Ovary (tissue), 9 donors: Measurements from ENCODE around the gene RERE. TPM values are rescaled to one million over a fixed set of nuclear protein-coding genes. Genes with fewer than 3 reads are reported as not detected.
"Not testable (repeated sequence)": the region's sequence is repeated elsewhere in the genome, so short reads cannot be mapped to it uniquely, and the experiment has no call there.

ENCODE experiments used
- DNase-seq, 5 donors: peaks; one replicate each; pipeline ENCODE4 v3.0.0-alpha.2; 2019 to 2020
- H3K27ac ChIP-seq, 2 donors: fragments of 200-600 bp; one replicate each; pipeline versions ENCODE4 v1.5.1 to v1.8.0; 2019 to 2022
- H3K27me3 ChIP-seq: fragments of 200-600 bp; one replicate; pipeline ENCODE4 v1.8.0; 2022
- H3K36me3 ChIP-seq: fragments of 200-600 bp; sonication (generic); one replicate; pipeline ENCODE4 v1.5.1; 2019
- H3K4me1 ChIP-seq: one replicate; pipeline ENCODE4 v1.8.1; 2013; ENCODE audit warnings: mild to moderate bottlenecking, moderate library complexity; ENCODE audit not compliant: insufficient read depth
- H3K4me3 ChIP-seq: fragments of 200-600 bp; sonication (generic); one replicate; pipeline ENCODE4 v1.5.1; 2017
- H3K9me3 ChIP-seq, 2 donors: fragments of 200-600 bp in 1 of 2; sonication (generic) in 1 of 2; one replicate each; pipeline versions ENCODE4 v1.5.1 to v1.8.1; 2013 to 2019; ENCODE audit warnings: mild to moderate bottlenecking in 1 of 2, moderate library complexity in 1 of 2
- CTCF ChIP-seq, 3 donors: fragments of 450-650 bp in 2 of 3; fragments of 200-600 bp in 1 of 3; IDR thresholded peaks; one replicate each; pipeline versions ENCODE4 v1.5.1 to v1.8.0; 2016 to 2022; ENCODE audit warnings: antibody characterized with exemption in 3 of 3, mild to moderate bottlenecking in 1 of 3
- EP300 ChIP-seq: sonication (generic); formaldehyde crosslinking; IDR thresholded peaks from one replicate; pipeline ENCODE4 v1.6.1; 2017; ENCODE audit warnings: antibody characterized with exemption
- POLR2A ChIP-seq: fragments of 450-650 bp; IDR thresholded peaks from one replicate; pipeline ENCODE4 v1.6.1; 2017; ENCODE audit warnings: antibody characterized with exemption, mild to moderate bottlenecking, moderate library complexity
- WGBS, 3 donors: extraction: QIAGEN DNeasy Blood & Tissue Kit in 1 of 3; methylation state at CpG; one replicate each; pipeline versions ENCODE4 v1.1.5 to v1.1.7; 2013 to 2017; 5-methylcytosine and 5-hydroxymethylcytosine counted together
- intact Hi-C, 4 donors: fragments of 100-400 bp; cut with DNase I; formaldehyde crosslinking; loops; one replicate each; pipeline versions ENCODE4 v1.11.0 to v1.15.1; 2022 to 2023
- polyA plus RNA-seq, 2 donors: library from polyadenylated mRNA; stranded (reverse); fragments of 200-250 nt in 1 of 2; fragments of 350-450 nt in 1 of 2; fragmentation: Illumina TruSeq in 1 of 2; extraction: RNeasy Lipid Tissue Mini Kit (QIAGEN cat#74804) in 1 of 2; gene quantifications; one replicate each; pipeline ENCODE4 v1.2.3, GENCODE V29; 2013 to 2014
- total RNA-seq, 7 donors: library from RNA; depleted of rRNA in 2 of 7; stranded (reverse); fragments of >200 nt in 2 of 7; fragmentation: NEBNext Ultra II Directional in 3 of 7; extraction: Animal tissue kit (Norgen Biotek cat#: 25700) in 3 of 7; gene quantifications; one replicate each; pipeline versions ENCODE4 v1.1.0 to v1.2.4, GENCODE V29; 2016 to 2023
- donor health status: DM: no; HTN: no; CAD: no; lungs with moderate emphysema.
- donor health status: DM: no; HTN: no; CAD: no.
- donor health status: Bipolar disorder and iron deficiency.
- donor health status: DM: yes; HTN: yes; CAD: no.
- donor health status: DM: no; HTN: no; CAD: no.
- donor health status: DM: yes; HTN: yes; CAD: no.

The RERE gene
- total and polyA plus RNA-seq, 9 donors: 36.7 to 119 (median 114) TPM

DNA sequence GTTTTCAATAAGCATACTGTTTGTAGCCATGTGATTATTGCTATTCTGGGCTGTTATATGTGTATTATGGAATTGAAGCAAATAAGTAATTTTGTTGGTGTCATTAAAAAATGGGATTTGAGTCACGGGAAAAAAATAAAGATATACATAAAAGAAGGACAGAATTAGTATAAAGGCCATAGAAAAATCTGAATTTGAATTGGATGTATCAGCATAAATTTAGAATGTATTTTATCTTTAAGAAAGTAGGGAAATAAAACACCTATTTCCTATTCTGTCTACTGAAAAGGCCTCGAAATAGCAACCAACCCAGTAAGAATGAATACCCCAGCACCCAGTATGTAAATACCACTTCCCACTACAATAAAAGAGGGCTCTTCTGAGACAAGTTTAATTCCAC lies 313.6 kb downstream of the RERE start:
- no peak overlapping the region for H3K4me3 ChIP-seq
- no peaks in the 10 kb centered on the region for H3K36me3 ChIP-seq
- H3K9me3 ChIP-seq: no peaks in the 10 kb centered on the region
- TF ChIP-seq POLR2A: no peak
- TF ChIP-seq EP300: no peak
- no peak for TF ChIP-seq CTCF (IDR thresholded peaks at IDR 0.05)
- no peaks in the 10 kb centered on the region for H3K27me3 ChIP-seq
- intact Hi-C loops: no loop called here
- WGBS, 3 donors: 94 to 98% (median 96%) methylated on average over 2 of the region's 2 CpGs
- no peak for DNase-seq
- H3K27ac ChIP-seq: no peak overlapping the region
- H3K4me1 ChIP-seq: peaks cover 5% of the 10 kb centered on the region

- not testable (repeated sequence) for H3K27ac ChIP-seq
Observed at GRCh38 chr1:8502949-8503348, 314.5 kb downstream of the RERE start.

DNA sequence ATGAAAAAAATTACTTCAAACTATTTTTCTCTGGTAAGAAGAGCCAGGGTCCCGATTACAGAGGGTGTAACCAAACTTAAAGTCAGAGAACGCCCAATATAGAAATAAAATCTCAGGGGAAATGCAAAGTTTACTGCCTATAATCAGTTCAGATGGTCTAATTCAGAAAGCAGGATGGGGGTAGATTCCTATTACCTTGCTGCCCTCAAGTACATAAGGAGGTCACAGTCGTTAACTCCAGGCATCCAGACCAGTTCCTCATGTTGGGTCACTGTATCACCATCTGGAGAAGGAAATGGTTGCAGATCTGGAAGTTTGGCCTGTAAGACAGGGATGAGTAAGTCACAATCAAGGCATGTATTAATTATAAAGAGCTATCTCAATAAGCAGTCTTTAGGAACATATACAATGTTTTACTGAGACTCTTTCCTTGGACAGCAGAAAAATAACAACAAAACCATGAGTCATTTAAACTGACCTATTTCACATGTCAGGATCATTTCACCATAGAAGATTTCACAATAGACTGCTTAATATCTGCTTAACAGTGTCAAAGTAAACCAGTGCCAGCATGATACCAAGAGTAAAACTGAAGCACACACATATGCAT lies 320.1 kb downstream of the RERE start:
- DNase-seq: no peak
- Histone ChIP-seq H3K27me3 (no peaks in the 10 kb centered on the region), H3K36me3 (no peaks in the 10 kb centered on the region), H3K27ac (no peak overlapping the region), H3K4me1 (no peaks in the 10 kb centered on the region), H3K9me3 (no peaks in the 10 kb centered on the region), H3K4me3 (no peak overlapping the region)
- intact Hi-C loops: no loop called here
- TF ChIP-seq CTCF (IDR thresholded peaks at IDR 0.05): no peak
- TF ChIP-seq EP300: no peak
- no peak for TF ChIP-seq POLR2A
- WGBS, 3 donors: 71 to 76% (median 74%) methylated on average over 3 of the region's 3 CpGs

More at GRCh38 chr1:8502949-8503348, 314.5 kb downstream of the RERE start:
- intact Hi-C loops, H3K4me3 ChIP-seq, H3K4me1 ChIP-seq, H3K27me3 ChIP-seq, DNase-seq, H3K36me3 ChIP-seq, H3K9me3 ChIP-seq: not testable (repeated sequence)
- 85 to 97% (median 97%) methylated on average over 4 of the region's 4 CpGs for WGBS, 3 donors

- H3K9me3 ChIP-seq: no peaks in the 10 kb centered on the region
- H3K36me3 ChIP-seq: no peaks in the 10 kb centered on the region
- intact Hi-C loops: no loop called here
- no peak for TF ChIP-seq POLR2A
- no peak for TF ChIP-seq EP300
- TF ChIP-seq CTCF (IDR thresholded peaks at IDR 0.05): no peak
- H3K4me1 ChIP-seq: no peaks in the 10 kb centered on the region
- H3K27ac ChIP-seq: no peak overlapping the region
- DNase-seq: no peak
- 59 to 75% (median 67%) methylated on average over 8 of the region's 8 CpGs for WGBS, 3 donors
- H3K4me3 ChIP-seq: no peak overlapping the region
- no peaks in the 10 kb centered on the region for H3K27me3 ChIP-seq
Observed at GRCh38 chr1:8496473-8496872, 321.0 kb downstream of the RERE start.

- WGBS, 3 donors: 83 to 91% (median 86%) methylated on average over 6 of the region's 6 CpGs
- intact Hi-C loops: no loop called here
- Histone ChIP-seq H3K36me3 (no peaks in the 10 kb centered on the region), H3K4me1 (no peaks in the 10 kb centered on the region), H3K27ac (no peak overlapping the region), H3K27me3 (no peaks in the 10 kb centered on the region), H3K9me3 (no peaks in the 10 kb centered on the region), H3K4me3 (no peak overlapping the region)
- DNase-seq: no peak
- TF ChIP-seq CTCF (IDR thresholded peaks at IDR 0.05): no peak
- no peak for TF ChIP-seq EP300
- TF ChIP-seq POLR2A: no peak
Observed at GRCh38 chr1:8495928-8496401, 321.5 kb downstream of the RERE start.
